ENCODE results near the gene SKOR1. TPM values are rescaled to one million over a fixed set of nuclear protein-coding genes. Genes with fewer than 3 reads are reported as not detected.

Gene SKOR1
- polyA plus RNA-seq (2012; rRNA removed): 0.18 and 0.26 TPM in 2 replicates
- 0.09 TPM in 2 replicates for polyA plus RNA-seq (2012; cell fraction: cytosol; rRNA removed)
- 1.3 and 2.3 TPM in 2 replicates for polyA plus RNA-seq (2012; cell fraction: nucleus; rRNA removed)

GRCh38 chr15:67824976-67825880, at the start of gene SKOR1:
SKOR1 (plus strand) TSS chr15:67825509; CDS start chr15:67825603, 94 bp downstream.
- H4K20me1 ChIP-seq (ENCODE audit: insufficient read depth): no peaks in the 10 kb centered on the region
- no peaks in the 10 kb centered on the region for H3K79me2 ChIP-seq (ENCODE audit: insufficient read depth)
- H3K9ac ChIP-seq: no peak within 1 kb of the TSS
- no peak within 1 kb of the TSS for H2AFZ ChIP-seq (ENCODE audit: low read depth)
- H3K27ac ChIP-seq (ENCODE audit: low read depth in 2 of 2, low read length in 1 of 2): no peak within 1 kb of the TSS
- H3K9me3 ChIP-seq: no peaks in the 10 kb centered on the region
- no peaks in the 10 kb centered on the region for H3K9me2 ChIP-seq
- POLR2A ChIA-PET: interaction anchor here (1.3 kb wide), 1 partner anchor 12 kb away, joined by 4 read pairs; no protein-coding TSS in a partner anchor
- TF ChIP-seq REST (IDR thresholded peaks at IDR 0.05; ENCODE audit: low read depth, low read length) (peak; percentile 91), MEF2A (IDR thresholded peaks at IDR 0.05; ENCODE audit: borderline replicate concordance, low read depth) (no peak), NFIC (IDR thresholded peaks at IDR 0.05; ENCODE audit: borderline replicate concordance) (no peak), POLR2AphosphoS5 (IDR thresholded peaks at IDR 0.05; ENCODE audit: low read depth, low read length) (no peak)
- H3K27me3 ChIP-seq (ENCODE audit: insufficient read depth): peaks cover 36% of the 10 kb centered on the region
- no peaks in the 10 kb centered on the region for H3F3A ChIP-seq (replicated peaks; ENCODE audit: insufficient read depth)
- peaks cover 0 to 22% of the 10 kb centered on the region in 2 experiments; a peak in 2 of 4 replicates for H3K4me1 ChIP-seq (ENCODE audit: control insufficient read depth in 1 of 2, insufficient read depth in 2 of 2, low read depth in 1 of 2, low read length in 1 of 2)
- no peak within 1 kb of the TSS; a peak in 1 of 4 replicates for H3K4me3 ChIP-seq (ENCODE audit: low read depth in 2 of 2, low read length in 1 of 2)
- peak; percentile 65 for DNase-seq
- 34% methylated on average over 56 of the region's 58 CpGs for WGBS (ENCODE audit: low lambda C conversion rate)
- H3K4me2 ChIP-seq: peak within 1 kb of the TSS; percentile 90; the same call in 1 of the 2 replicates
- no peaks in the 10 kb centered on the region for H3K36me3 ChIP-seq (replicated peaks in 1 of 2; ENCODE audit: control insufficient read depth in 1 of 2, insufficient read depth in 2 of 2, low read length in 1 of 2)
- CTCF ChIA-PET: interaction anchor here (0.9 to 4.6 kb wide), 4 partner anchors 10 to 368 kb away, joined by 3 to 23 read pairs (median 10); no protein-coding TSS in a partner anchor

GRCh38 chr15:67775998-67776397, 49.3 kb upstream of the SKOR1 start:
- TF ChIP-seq FOSL2 (IDR thresholded peaks at IDR 0.05; ENCODE audit: borderline replicate concordance, low read depth): no peak
- TF ChIP-seq GABPA (IDR thresholded peaks at IDR 0.05; ENCODE audit: low read depth): no peak
- no peak for TF ChIP-seq SMC3 (IDR thresholded peaks at IDR 0.05; ENCODE audit: low read depth, low read length)
- no peak for TF ChIP-seq YY1 (IDR thresholded peaks at IDR 0.05; ENCODE audit: low read depth)
- TF ChIP-seq FOXM1 (IDR thresholded peaks at IDR 0.05; ENCODE audit: low read depth): no peak
- TF ChIP-seq NRF1 (IDR thresholded peaks at IDR 0.05; ENCODE audit: low read depth, low read length): no peak
- TF ChIP-seq USF2 (IDR thresholded peaks at IDR 0.05; ENCODE audit: borderline replicate concordance, low read depth, low read length): no peak
- no peak for TF ChIP-seq TCF12 (IDR thresholded peaks at IDR 0.05)
- TF ChIP-seq RCOR1 (IDR thresholded peaks at IDR 0.05; ENCODE audit: low read length): no peak
- TF ChIP-seq ELF1 (IDR thresholded peaks at IDR 0.05): no peak
- TF ChIP-seq EP300 (IDR thresholded peaks at IDR 0.05; ENCODE audit: borderline replicate concordance in 1 of 2, low read depth in 1 of 2, low read length in 1 of 2): no peak
- no peak for TF ChIP-seq IRF3 (IDR thresholded peaks at IDR 0.05; ENCODE audit: low read depth, low read length)
- TF ChIP-seq RFX5 (IDR thresholded peaks at IDR 0.05; ENCODE audit: low read length): no peak

More at GRCh38 chr15:67775998-67776397, 49.3 kb upstream of the SKOR1 start:
- Histone ChIP-seq H3K4me1 (ENCODE audit: control insufficient read depth in 1 of 2, insufficient read depth in 2 of 2, low read depth in 1 of 2, low read length in 1 of 2) (peaks cover 9 to 12% of the 10 kb centered on the region in 2 experiments), H3K79me2 (ENCODE audit: insufficient read depth) (no peaks in the 10 kb centered on the region), H3K9me3 (no peaks in the 10 kb centered on the region), H3K27ac (ENCODE audit: low read depth in 2 of 2, low read length in 1 of 2) (no peak overlapping the region), H2AFZ (ENCODE audit: low read depth) (no peak overlapping the region), H3K9me2 (no peaks in the 10 kb centered on the region), H3K4me3 (ENCODE audit: low read depth in 2 of 2, low read length in 1 of 2) (no peak overlapping the region), H3K9ac (no peak overlapping the region), H4K20me1 (ENCODE audit: insufficient read depth) (no peaks in the 10 kb centered on the region), H3K4me2 (no peak overlapping the region), H3K27me3 (ENCODE audit: insufficient read depth) (no peaks in the 10 kb centered on the region), H3F3A (replicated peaks; ENCODE audit: insufficient read depth) (no peaks in the 10 kb centered on the region), H3K36me3 (replicated peaks in 1 of 2; ENCODE audit: control insufficient read depth in 1 of 2, insufficient read depth in 2 of 2, low read length in 1 of 2) (peaks cover 0 to 2% of the 10 kb centered on the region in 2 experiments)
- WGBS (ENCODE audit: low lambda C conversion rate): 89% methylated on average over 3 of the region's 3 CpGs
- CTCF ChIA-PET: interaction anchor here (1.1 kb wide), 1 partner anchor 14 kb away, joined by 3 read pairs; no protein-coding TSS in a partner anchor
- POLR2A ChIA-PET: no interaction called here
- no peak for DNase-seq
